Natural killer cell treated with Interleukin-12 subunit alpha and Interleukin-12 subunit beta and Interleukin-15 and Interleukin-18, amount 100 ng/mL, for 72 hours (primary cell): ENCODE measurements around the gene SPTB. TPM values are rescaled to one million over a fixed set of nuclear protein-coding genes. Genes with fewer than 3 reads are reported as not detected.
A peak's percentile ranks its signal among the peaks of the same experiment; 100 is the strongest.

Experiments used
- ATAC-seq, 2 donors: fragments of 150-1000 bp; cut with Tn5 transposase in 1 of 2; sonication (Bioruptor Pico), chemical (Tn5 transposase) in 1 of 2; 2 replicates each; pipeline ENCODE4 v1.10.0; 2021
- DNase-seq: peaks from one replicate; pipeline ENCODE4 v3.0.0; 2022; ENCODE audit warnings: low spot score
- H3K27ac Mint-ChIP-seq, 2 donors: 1 replicate in 1 of 2; 2 replicates in 1 of 2; pipeline ENCODE4 v1.8.0; 2022; ENCODE audit warnings: mixed read lengths in 2 of 2, mild to moderate bottlenecking in 1 of 2, moderate library complexity in 1 of 2
- H3K27me3 Mint-ChIP-seq, 2 donors: 1 replicate in 1 of 2; 2 replicates in 1 of 2; pipeline ENCODE4 v1.8.0; 2022; ENCODE audit warnings: mixed read lengths in 2 of 2
- H3K36me3 Mint-ChIP-seq: one replicate; pipeline ENCODE4 v1.8.0; 2022; ENCODE audit warnings: mixed read lengths
- H3K4me1 Mint-ChIP-seq, 2 donors: 1 replicate in 1 of 2; 2 replicates in 1 of 2; pipeline ENCODE4 v1.8.0; 2022; ENCODE audit warnings: low read depth in 2 of 2, mixed read lengths in 2 of 2, mild to moderate bottlenecking in 1 of 2
- H3K4me3 Mint-ChIP-seq: one replicate; pipeline ENCODE4 v1.8.0; 2022; ENCODE audit warnings: mixed read lengths
- H3K9me3 Mint-ChIP-seq: 2 replicates; pipeline ENCODE4 v1.8.0; 2022; ENCODE audit warnings: mixed read lengths
- total RNA-seq, 2 donors: library from RNA; stranded (reverse); gene quantifications; one replicate each; pipeline ENCODE4 v1.2.3, GENCODE V29; 2022

Gene SPTB
- total RNA-seq, 2 donors from 2014 or later: 0.07 to 0.14 TPM

- Mint-ChIP-seq H3K9me3 (no peaks in the 10 kb centered on the region), H3K36me3 (peaks cover under 1% of the 10 kb centered on the region), H3K4me1 (peaks cover 54 to 64% of the 10 kb centered on the region in 2 donors), H3K27ac (peak overlapping the region; percentile 12 to 96), H3K27me3 (no peaks in the 10 kb centered on the region), H3K4me3 (no peak overlapping the region)
- peak; percentile 58 for DNase-seq
- no peak for ATAC-seq
Measured at GRCh38 chr14:64728856-64729255, 150.9 kb downstream of the SPTB start.

- Mint-ChIP-seq H3K9me3 (no peaks in the 10 kb centered on the region), H3K36me3 (no peaks in the 10 kb centered on the region), H3K27me3 (no peaks in the 10 kb centered on the region), H3K27ac (peak overlapping the region; percentile 12 to 96), H3K4me1 (peaks cover 51 to 62% of the 10 kb centered on the region in 2 donors), H3K4me3 (no peak overlapping the region)
- DNase-seq (peak; percentile 45), ATAC-seq (no peak)
Measured at GRCh38 chr14:64728106-64728505, 151.6 kb downstream of the SPTB start.

- H3K9me3 Mint-ChIP-seq: no peaks in the 10 kb centered on the region
- peak overlapping the region; percentile 12 to 96 for H3K27ac Mint-ChIP-seq
- no peak for ATAC-seq
- peak; percentile 54 for DNase-seq
- no peaks in the 10 kb centered on the region for H3K27me3 Mint-ChIP-seq
- H3K36me3 Mint-ChIP-seq: no peaks in the 10 kb centered on the region
- no peak overlapping the region for H3K4me3 Mint-ChIP-seq
- H3K4me1 Mint-ChIP-seq: peaks cover 53 to 66% of the 10 kb centered on the region in 2 donors
Measured at GRCh38 chr14:64727551-64728071, 152.1 kb downstream of the SPTB start.

- peak; percentile 41 to 62 for ATAC-seq
- DNase-seq: peak; percentile 60
- Mint-ChIP-seq H3K27ac (peak overlapping the region; percentile 80 to 96), H3K4me1 (peaks cover 64 to 73% of the 10 kb centered on the region in 2 donors), H3K9me3 (no peaks in the 10 kb centered on the region), H3K27me3 (no peaks in the 10 kb centered on the region), H3K36me3 (no peaks in the 10 kb centered on the region), H3K4me3 (no peak overlapping the region)
Measured at GRCh38 chr14:64726585-64726890, 153.2 kb downstream of the SPTB start.

GRCh38 chr14:64725879-64726584 is 153.7 kb downstream of the SPTB start:
- no peaks in the 10 kb centered on the region for H3K9me3 Mint-ChIP-seq
- H3K27ac Mint-ChIP-seq: peak overlapping the region; percentile 80 to 96
- H3K27me3 Mint-ChIP-seq: no peaks in the 10 kb centered on the region
- peaks cover 66 to 72% of the 10 kb centered on the region in 2 donors for H3K4me1 Mint-ChIP-seq
- H3K4me3 Mint-ChIP-seq: peak overlapping the region; percentile 44
- ATAC-seq: no peak
- peak; percentile 20 for DNase-seq
- no peaks in the 10 kb centered on the region for H3K36me3 Mint-ChIP-seq

GRCh38 chr14:64725261-64725815 is 154.4 kb downstream of the SPTB start:
- DNase-seq (peak; percentile 49), ATAC-seq (no peak)
- H3K36me3 Mint-ChIP-seq: no peaks in the 10 kb centered on the region
- H3K4me3 Mint-ChIP-seq: peak overlapping the region; percentile 77
- H3K27me3 Mint-ChIP-seq: no peaks in the 10 kb centered on the region
- H3K4me1 Mint-ChIP-seq: peaks cover 70 to 76% of the 10 kb centered on the region in 2 donors
- H3K27ac Mint-ChIP-seq: peak overlapping the region; percentile 80 to 96
- no peaks in the 10 kb centered on the region for H3K9me3 Mint-ChIP-seq

- H3K4me1 Mint-ChIP-seq: peaks cover 69 to 75% of the 10 kb centered on the region in 2 donors
- H3K27me3 Mint-ChIP-seq: no peaks in the 10 kb centered on the region
- H3K27ac Mint-ChIP-seq: peak overlapping the region; percentile 80 to 96
- no peaks in the 10 kb centered on the region for H3K9me3 Mint-ChIP-seq
- peak overlapping the region; percentile 77 for H3K4me3 Mint-ChIP-seq
- ATAC-seq (no peak), DNase-seq (peak; percentile 25)
- no peaks in the 10 kb centered on the region for H3K36me3 Mint-ChIP-seq
Measured at GRCh38 chr14:64724578-64724930, 155.2 kb downstream of the SPTB start.

GRCh38 chr14:64723691-64724577 is 155.8 kb downstream of the SPTB start:
- Mint-ChIP-seq H3K4me1 (peaks cover 68 to 71% of the 10 kb centered on the region in 2 donors), H3K4me3 (peak overlapping the region; percentile 77), H3K27me3 (no peaks in the 10 kb centered on the region), H3K36me3 (no peaks in the 10 kb centered on the region), H3K9me3 (no peaks in the 10 kb centered on the region), H3K27ac (peak overlapping the region; percentile 80 to 96)
- peak; percentile 54 for DNase-seq
- ATAC-seq: peak; percentile 26 to 52

GRCh38 chr14:64722842-64723447 is 156.8 kb downstream of the SPTB start:
- Mint-ChIP-seq H3K4me3 (peak overlapping the region; percentile 66), H3K27me3 (no peaks in the 10 kb centered on the region), H3K9me3 (no peaks in the 10 kb centered on the region), H3K36me3 (no peaks in the 10 kb centered on the region), H3K4me1 (peaks cover 74% of the 10 kb centered on the region in 2 donors), H3K27ac (peak overlapping the region; percentile 80 to 96)
- ATAC-seq (peak; percentile 63 to 80), DNase-seq (peak; percentile 60)

GRCh38 chr14:64721899-64722298 is 157.8 kb downstream of the SPTB start:
- DNase-seq (peak; percentile 41), ATAC-seq (no peak)
- Mint-ChIP-seq H3K4me1 (peaks cover 77 to 84% of the 10 kb centered on the region in 2 donors), H3K4me3 (peak overlapping the region; percentile 66), H3K27me3 (no peaks in the 10 kb centered on the region), H3K36me3 (no peaks in the 10 kb centered on the region), H3K27ac (peak overlapping the region; percentile 80 to 96), H3K9me3 (no peaks in the 10 kb centered on the region)

GRCh38 chr14:64721391-64721791 is 158.3 kb downstream of the SPTB start:
- no peak for ATAC-seq
- peak overlapping the region; percentile 66 for H3K4me3 Mint-ChIP-seq
- H3K27ac Mint-ChIP-seq: peak overlapping the region; percentile 80 to 96

GRCh38 chr14:64720131-64720576 is 159.6 kb downstream of the SPTB start:
- H3K27ac Mint-ChIP-seq: peak overlapping the region; percentile 80 to 96

More at GRCh38 chr14:64721391-64721791, 158.3 kb downstream of the SPTB start:
- Mint-ChIP-seq H3K4me1 (peaks cover 81 to 88% of the 10 kb centered on the region in 2 donors), H3K9me3 (no peaks in the 10 kb centered on the region), H3K27me3 (no peaks in the 10 kb centered on the region), H3K36me3 (no peaks in the 10 kb centered on the region)
- peak; percentile 54 for DNase-seq

GRCh38 chr14:64719601-64720000 is 160.1 kb downstream of the SPTB start:
- Mint-ChIP-seq H3K4me1 (peaks cover 80 to 86% of the 10 kb centered on the region in 2 donors), H3K4me3 (peak overlapping the region; percentile 32), H3K36me3 (peaks cover under 1% of the 10 kb centered on the region), H3K9me3 (no peaks in the 10 kb centered on the region), H3K27me3 (no peaks in the 10 kb centered on the region), H3K27ac (peak overlapping the region; percentile 80 to 96)
- ATAC-seq (no peak), DNase-seq (no peak)

More at GRCh38 chr14:64720131-64720576, 159.6 kb downstream of the SPTB start:
- peaks cover 80 to 86% of the 10 kb centered on the region in 2 donors for H3K4me1 Mint-ChIP-seq
- H3K27me3 Mint-ChIP-seq: no peaks in the 10 kb centered on the region
- ATAC-seq (no peak), DNase-seq (peak; percentile 58)
- H3K4me3 Mint-ChIP-seq: peak overlapping the region; percentile 32
- H3K36me3 Mint-ChIP-seq: no peaks in the 10 kb centered on the region
- no peaks in the 10 kb centered on the region for H3K9me3 Mint-ChIP-seq
